OCI-LY7 (cell line): ENCODE data around the gene TRIM58. TPM values are rescaled to one million over a fixed set of nuclear protein-coding genes. Genes with fewer than 3 reads are reported as not detected.

ENCODE experiments used
- BruUV-seq: library from RNA; stranded (reverse); fragments of 400-500 nt; replicated peaks from 2 replicates; lab custom pipeline; 2021; lab: Mats Ljungman, UMichigan
- CTCF ChIA-PET: fragments of 300-600 bp; sonication (Branson Sonifier 250); formaldehyde crosslinking; loops from one replicate; lab custom pipeline; 2022; ENCODE audit warnings: antibody characterized with exemption; ENCODE audit not compliant: unreplicated experiment; lab: Charles Lee
- POLR2A ChIA-PET: fragments of 300-600 bp; sonication (Branson Sonifier 250); formaldehyde crosslinking; loops from one replicate; lab custom pipeline; 2022; ENCODE audit warnings: antibody characterized with exemption; lab: Charles Lee
- DNase-seq: peaks from one replicate; pipeline ENCODE4 v3.0.0-alpha.2; 2015; ENCODE audit warnings: low spot score
- H2AFZ ChIP-seq: fragments of 200-600 bp; sonication (generic), shearing (Covaris generic); 2 replicates; pipeline ENCODE4 v1.6.1; 2014; ENCODE audit warnings: mild to moderate bottlenecking, antibody characterized with exemption, low read length, moderate library complexity
- H3K27ac ChIP-seq: fragments of 200-600 bp; sonication (generic); 2 replicates; pipeline ENCODE4 v1.5.1; 2014; ENCODE audit warnings: mixed run types, low read depth, mild to moderate bottlenecking, moderate library complexity, low read length, inconsistent platforms; ENCODE audit not compliant: poor library complexity, severe bottlenecking
- H3K36me3 ChIP-seq: fragments of 200-600 bp; sonication (generic); 2 replicates; pipeline ENCODE4 v1.6.1; 2014; ENCODE audit warnings: mild to moderate bottlenecking, antibody characterized with exemption, low read length, moderate library complexity, mixed read lengths; ENCODE audit not compliant: insufficient read depth
- H3K4me1 ChIP-seq: fragments of 200-600 bp; sonication (generic); 2 replicates; pipeline ENCODE4 v1.5.1; 2014; ENCODE audit warnings: mild to moderate bottlenecking, low read length; ENCODE audit not compliant: insufficient read depth, poor library complexity, severe bottlenecking
- H3K4me2 ChIP-seq: fragments of 200-600 bp; sonication (generic); 2 replicates; pipeline ENCODE4 v1.6.1; 2014; ENCODE audit warnings: mild to moderate bottlenecking, low read length
- H3K4me3 ChIP-seq: fragments of 200-600 bp; sonication (generic); 2 replicates; pipeline ENCODE4 v1.5.1; 2014; ENCODE audit warnings: mild to moderate bottlenecking, low read depth, low read length; ENCODE audit not compliant: poor library complexity, severe bottlenecking
- H3K79me2 ChIP-seq: fragments of 200-600 bp; sonication (generic); 2 replicates; pipeline ENCODE4 v1.6.1; 2016; ENCODE audit warnings: low read depth, mild to moderate bottlenecking, low read length, moderate library complexity, mixed read lengths; ENCODE audit not compliant: insufficient read depth
- H3K9me2 ChIP-seq: fragments of 200-600 bp; sonication (generic); 2 replicates; pipeline ENCODE4 v1.6.1; 2016; ENCODE audit warnings: mild to moderate bottlenecking, low read length, mixed read lengths; ENCODE audit not compliant: insufficient read depth
- H3K9me3 ChIP-seq: fragments of 200-600 bp; sonication (generic); 2 replicates; pipeline ENCODE4 v1.6.1; 2014; ENCODE audit warnings: mild to moderate bottlenecking, mixed run types, low read length, mixed read lengths
- H4K20me1 ChIP-seq: fragments of 200-600 bp; sonication (generic); 2 replicates; pipeline ENCODE4 v1.6.1; 2014; ENCODE audit warnings: mild to moderate bottlenecking, antibody characterized with exemption, low read length, moderate library complexity, mixed read lengths; ENCODE audit not compliant: insufficient read depth
- CTCF ChIP-seq: fragments of 200-600 bp; sonication (generic); conservative IDR thresholded peaks from 2 replicates; pipeline ENCODE4 v1.5.1; 2014; ENCODE audit warnings: mild to moderate bottlenecking, antibody characterized with exemption, low read length, moderate library complexity, mixed read lengths
- EZH2phosphoT487 ChIP-seq: fragments of 200-600 bp; sonication (generic); IDR thresholded peaks from 2 replicates; pipeline ENCODE4 v1.6.1; 2018; ENCODE audit warnings: low read depth, borderline replicate concordance, mild to moderate bottlenecking, mixed run types, antibody characterized with exemption, low read length, moderate library complexity, mixed read lengths
- intact Hi-C: fragments of 100-400 bp; cut with micrococcal nuclease; formaldehyde crosslinking; loops from one replicate; pipeline ENCODE4 v1.10.0; 2022; ENCODE audit not compliant: unreplicated experiment
- total RNA-seq, 2 experiments: library from RNA; depleted of rRNA in 1 of 2; stranded (reverse); fragments of >200 nt in 1 of 2; shearing (Covaris generic) in 1 of 2; gene quantifications; 2 replicates each; pipeline ENCODE4 v1.2.3, GENCODE V29; 2014 to 2022

Gene TRIM58
- total RNA-seq, 2 experiments from 2014 or later: not detected

GRCh38 chr1:247905910-247906503, 49.0 kb downstream of the TRIM58 start:
- no peak for DNase-seq
- intact Hi-C loops: no loop called here
- Histone ChIP-seq H3K4me3 (no peak overlapping the region), H4K20me1 (no peaks in the 10 kb centered on the region), H3K27ac (no peak overlapping the region), H3K4me2 (no peak overlapping the region), H3K9me3 (no peaks in the 10 kb centered on the region), H3K36me3 (no peaks in the 10 kb centered on the region), H3K9me2 (no peaks in the 10 kb centered on the region), H2AFZ (no peak overlapping the region), H3K4me1 (no peaks in the 10 kb centered on the region), H3K79me2 (no peaks in the 10 kb centered on the region)
- POLR2A ChIA-PET: interaction anchor here (0.6 kb wide), 1 partner anchor 365 kb away, joined by 4 read pairs; no protein-coding TSS in a partner anchor
- BruUV-seq: no TSS peak
- CTCF ChIA-PET: no interaction called here
- no peak for TF ChIP-seq CTCF
- no peak for TF ChIP-seq EZH2phosphoT487

- Histone ChIP-seq H3K4me1 (no peaks in the 10 kb centered on the region), H3K9me3 (no peaks in the 10 kb centered on the region), H3K9me2 (no peaks in the 10 kb centered on the region), H3K36me3 (no peaks in the 10 kb centered on the region), H3K27ac (no peak overlapping the region), H3K79me2 (no peaks in the 10 kb centered on the region), H3K4me3 (no peak overlapping the region), H3K4me2 (no peak overlapping the region), H4K20me1 (no peaks in the 10 kb centered on the region), H2AFZ (no peak overlapping the region)
- intact Hi-C loops: no loop called here
- no TSS peak for BruUV-seq
- DNase-seq: no peak
- POLR2A ChIA-PET: interaction anchor here (0.6 kb wide), 1 partner anchor 365 kb away, joined by 4 read pairs; no protein-coding TSS in a partner anchor
- TF ChIP-seq CTCF (no peak), EZH2phosphoT487 (no peak)
- CTCF ChIA-PET: no interaction called here
Observed at GRCh38 chr1:247906504-247907047, 49.6 kb downstream of the TRIM58 start.

GRCh38 chr1:247908766-247909165, 51.8 kb downstream of the TRIM58 start:
- H2AFZ ChIP-seq: no peak overlapping the region
- ChIA-PET CTCF (no interaction called here), POLR2A (no interaction called here)
- H3K9me3 ChIP-seq: no peaks in the 10 kb centered on the region
- no peak for TF ChIP-seq EZH2phosphoT487
- no peak for TF ChIP-seq CTCF
- no peaks in the 10 kb centered on the region for H3K79me2 ChIP-seq
- no peak overlapping the region for H3K4me2 ChIP-seq
- H3K4me1 ChIP-seq: no peaks in the 10 kb centered on the region
- no TSS peak for BruUV-seq
- no peak for DNase-seq
- no peak overlapping the region for H3K27ac ChIP-seq
- H4K20me1 ChIP-seq: no peaks in the 10 kb centered on the region
- intact Hi-C loops: no loop called here
- H3K36me3 ChIP-seq: no peaks in the 10 kb centered on the region
- H3K9me2 ChIP-seq: no peaks in the 10 kb centered on the region
- no peak overlapping the region for H3K4me3 ChIP-seq
